ENCODE results near the gene GTF3C4. TPM values are rescaled to one million over a fixed set of nuclear protein-coding genes. Genes with fewer than 3 reads are reported as not detected.

Gene GTF3C4
- total RNA-seq, 1 donor from 2014 or later: 26.8 TPM

- H3K9me3 Mint-ChIP-seq (ENCODE audit: low read depth): no peaks in the 10 kb centered on the region
- no peaks in the 10 kb centered on the region for H3K36me3 Mint-ChIP-seq (ENCODE audit: insufficient read depth)
- no peak overlapping the region for H3K27ac Mint-ChIP-seq
- H3K4me3 Mint-ChIP-seq (ENCODE audit: low read depth): no peak overlapping the region
- H3K27me3 Mint-ChIP-seq: peaks cover 7% of the 10 kb centered on the region
- no peak for DNase-seq (ENCODE audit: low spot score, unreplicated experiment)
- TF ChIP-seq CTCF (IDR thresholded peaks at IDR 0.05; ENCODE audit: unreplicated experiment): no peak
- no peaks in the 10 kb centered on the region for H3K4me1 Mint-ChIP-seq (ENCODE audit: low read depth)
Measured at GRCh38 chr9:132726576-132727130, 56.4 kb downstream of the GTF3C4 start.

- Mint-ChIP-seq H3K4me3 (ENCODE audit: low read depth) (no peak overlapping the region), H3K9me3 (ENCODE audit: low read depth) (no peaks in the 10 kb centered on the region), H3K36me3 (ENCODE audit: insufficient read depth) (no peaks in the 10 kb centered on the region), H3K4me1 (ENCODE audit: low read depth) (no peaks in the 10 kb centered on the region), H3K27ac (no peak overlapping the region), H3K27me3 (peaks cover 7% of the 10 kb centered on the region)
- TF ChIP-seq CTCF (IDR thresholded peaks at IDR 0.05; ENCODE audit: unreplicated experiment): no peak
- DNase-seq (ENCODE audit: low spot score, unreplicated experiment): no peak
Measured at GRCh38 chr9:132728071-132728470, 57.8 kb downstream of the GTF3C4 start.

GRCh38 chr9:132728497-132728896 is 58.2 kb downstream of the GTF3C4 start:
- TF ChIP-seq CTCF (IDR thresholded peaks at IDR 0.05; ENCODE audit: unreplicated experiment): no peak
- Mint-ChIP-seq H3K4me1 (ENCODE audit: low read depth) (no peaks in the 10 kb centered on the region), H3K9me3 (ENCODE audit: low read depth) (no peaks in the 10 kb centered on the region), H3K4me3 (ENCODE audit: low read depth) (no peak overlapping the region), H3K27me3 (peaks cover 7% of the 10 kb centered on the region), H3K36me3 (ENCODE audit: insufficient read depth) (no peaks in the 10 kb centered on the region), H3K27ac (no peak overlapping the region)
- DNase-seq (ENCODE audit: low spot score, unreplicated experiment): no peak

GRCh38 chr9:132729235-132729890 is 59.1 kb downstream of the GTF3C4 start:
- Mint-ChIP-seq H3K27me3 (peaks cover 7% of the 10 kb centered on the region), H3K27ac (no peak overlapping the region), H3K4me1 (ENCODE audit: low read depth) (no peaks in the 10 kb centered on the region), H3K4me3 (ENCODE audit: low read depth) (no peak overlapping the region), H3K9me3 (ENCODE audit: low read depth) (no peaks in the 10 kb centered on the region), H3K36me3 (ENCODE audit: insufficient read depth) (no peaks in the 10 kb centered on the region)
- TF ChIP-seq CTCF (IDR thresholded peaks at IDR 0.05; ENCODE audit: unreplicated experiment): no peak
- DNase-seq (ENCODE audit: low spot score, unreplicated experiment): no peak

DNA sequence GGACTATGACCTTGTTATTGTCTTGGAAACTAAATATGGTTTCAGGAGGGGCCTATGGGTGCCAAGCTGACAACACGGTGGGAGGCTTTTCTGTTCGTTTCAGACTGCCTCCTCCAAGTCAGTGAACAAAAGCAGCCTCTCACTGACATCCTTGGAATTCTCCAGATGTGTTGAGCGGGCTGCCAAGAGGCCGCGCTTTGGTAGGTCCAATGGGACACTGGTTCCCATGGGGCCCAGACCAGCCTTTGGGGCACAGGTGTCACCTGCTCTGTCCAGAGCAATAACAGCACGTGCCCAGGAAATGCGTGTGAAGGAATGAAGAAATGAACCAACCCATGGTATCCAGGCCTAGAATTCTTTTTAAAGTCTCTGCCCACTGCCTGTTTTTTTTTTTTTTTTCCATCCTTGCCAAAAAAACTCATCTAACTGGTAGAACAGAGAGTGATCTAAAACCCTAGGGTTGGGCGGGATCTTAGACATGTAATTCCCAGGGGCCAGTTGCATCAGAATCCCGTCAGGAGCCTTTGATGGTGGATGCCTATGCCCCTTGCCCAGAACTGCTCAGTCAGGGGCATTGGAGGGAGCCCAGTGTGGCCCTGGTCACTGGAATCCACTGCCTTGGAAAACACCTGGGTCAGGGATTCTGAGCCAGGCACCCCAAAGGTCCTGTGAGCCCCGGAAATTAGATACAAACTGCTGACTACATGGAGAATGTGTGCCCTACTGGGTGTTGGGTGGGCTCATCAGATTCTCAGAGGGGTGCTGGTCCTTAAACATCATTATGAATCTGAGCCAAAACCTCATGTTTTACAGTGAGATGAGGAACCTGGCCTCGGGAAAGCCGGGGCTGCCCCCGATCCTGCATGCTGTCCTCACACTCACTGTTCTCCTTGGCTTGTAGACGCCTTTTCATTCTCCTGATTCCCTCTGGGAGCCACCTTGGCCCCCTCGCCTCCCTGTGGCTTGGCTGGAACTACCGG is 60.1 kb downstream of the GTF3C4 start:
- no peak for TF ChIP-seq CTCF (IDR thresholded peaks at IDR 0.05; ENCODE audit: unreplicated experiment)
- H3K4me3 Mint-ChIP-seq (ENCODE audit: low read depth): no peak overlapping the region
- H3K4me1 Mint-ChIP-seq (ENCODE audit: low read depth): no peaks in the 10 kb centered on the region
- DNase-seq (ENCODE audit: low spot score, unreplicated experiment): no peak
- H3K36me3 Mint-ChIP-seq (ENCODE audit: insufficient read depth): no peaks in the 10 kb centered on the region
- peaks cover 7% of the 10 kb centered on the region for H3K27me3 Mint-ChIP-seq
- no peaks in the 10 kb centered on the region for H3K9me3 Mint-ChIP-seq (ENCODE audit: low read depth)
- no peak overlapping the region for H3K27ac Mint-ChIP-seq

Data from progenitor cell of endocrine pancreas (in vitro differentiated cells).